Stimulated activated CD4-positive, alpha-beta T cell treated with anti-CD3 and anti-CD28 coated beads, Interleukin-15, amount 100 ng/mL, for 24 hours (primary cell): Measurements from ENCODE around the gene SH3RF3.
"Not testable (repeated sequence)": the region's sequence is repeated elsewhere in the genome, so short reads cannot be mapped to it uniquely, and the experiment has no call there.

ENCODE experiments used
- DNase-seq: peaks from one replicate; pipeline ENCODE4 v3.0.0-alpha.2; 2020

SH3RF3 gene

DNA sequence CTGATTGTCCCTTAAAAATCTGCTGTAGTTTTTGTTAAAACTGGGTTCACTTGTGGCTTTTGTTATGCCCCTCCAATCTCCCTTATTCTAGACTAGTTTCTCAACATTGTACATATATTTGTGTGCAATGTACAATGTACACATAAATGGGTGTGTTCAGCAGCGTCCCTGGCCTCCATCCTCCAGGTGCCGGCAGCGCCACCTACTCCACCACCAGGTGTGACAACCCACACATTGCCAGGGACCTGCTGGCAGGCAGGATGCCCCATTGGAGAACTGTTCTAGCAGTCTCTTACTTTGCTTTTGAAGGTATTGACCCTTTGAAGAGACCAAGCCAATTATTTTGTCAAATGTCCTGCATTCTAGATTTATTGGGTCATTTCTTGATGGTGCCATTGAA is 75.4 kb downstream of the SH3RF3 start:
- DNase-seq, result no peak

DNA sequence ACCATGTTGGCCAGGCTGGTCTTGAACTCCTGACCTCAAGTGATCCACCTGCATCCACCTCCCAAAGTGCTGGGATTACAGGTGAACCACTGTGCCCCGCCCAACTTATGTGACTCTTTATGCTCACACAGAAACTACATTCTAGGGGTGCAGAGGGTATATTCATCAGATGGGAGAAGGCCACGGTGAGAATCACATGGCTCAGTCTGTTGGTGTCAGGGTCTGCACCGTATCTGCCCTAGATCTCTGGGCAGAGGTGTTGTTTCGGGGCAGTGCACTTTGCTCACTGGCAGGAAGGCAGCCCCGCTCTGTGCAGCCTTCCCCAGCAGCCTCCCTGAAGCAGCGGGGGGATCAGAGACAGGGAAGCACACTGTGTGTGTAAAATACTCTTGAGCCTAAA is 76.4 kb downstream of the SH3RF3 start:
- no peak for DNase-seq

DNA sequence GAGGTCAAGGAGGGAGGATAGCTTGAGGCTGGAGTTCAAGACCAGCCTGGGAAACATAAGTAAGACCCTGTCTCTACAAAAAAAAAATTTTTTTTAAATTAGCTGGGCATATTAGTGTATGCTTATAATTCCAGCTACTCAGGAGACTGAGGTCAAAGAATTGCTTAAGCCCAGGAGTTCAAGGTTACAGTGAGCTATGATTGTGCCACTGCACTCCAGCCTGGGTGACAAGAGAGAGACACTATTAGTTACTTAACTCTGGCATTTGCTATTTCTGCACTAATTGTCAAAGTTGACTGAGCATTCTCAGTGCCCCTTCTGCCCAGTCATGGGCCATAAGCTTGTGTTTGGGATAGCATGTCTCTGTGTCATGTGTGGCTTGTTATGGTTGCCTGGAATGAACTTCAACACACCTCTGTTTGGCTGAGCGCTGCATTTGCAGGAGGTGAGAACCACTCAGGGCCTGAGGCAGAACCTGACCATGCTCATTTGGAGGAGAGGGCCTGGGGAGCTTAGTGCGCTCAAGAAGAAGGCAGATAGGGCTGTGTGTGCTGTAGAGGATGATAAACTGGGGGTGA is 77.7 kb downstream of the SH3RF3 start:
- no peak for DNase-seq

DNA sequence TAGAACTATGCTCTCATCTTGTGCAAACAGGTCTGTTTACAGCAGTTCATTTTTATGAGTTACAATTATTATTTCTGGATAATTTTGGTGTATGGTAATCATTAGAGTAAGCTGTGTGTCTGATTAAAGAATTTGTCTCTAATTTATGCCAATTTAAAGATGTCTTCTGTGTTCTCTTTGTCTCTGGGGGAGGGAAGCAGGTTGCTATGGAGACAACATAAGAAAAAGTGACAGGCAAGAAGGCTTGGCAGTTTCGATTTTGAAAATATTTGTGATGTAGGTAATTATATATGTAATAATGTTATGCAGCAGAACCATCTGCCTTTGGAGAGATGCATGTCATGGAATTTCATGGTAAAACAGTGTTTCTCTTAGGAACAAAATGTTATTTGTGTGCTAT is 78.2 kb downstream of the SH3RF3 start:
- no peak for DNase-seq

DNA sequence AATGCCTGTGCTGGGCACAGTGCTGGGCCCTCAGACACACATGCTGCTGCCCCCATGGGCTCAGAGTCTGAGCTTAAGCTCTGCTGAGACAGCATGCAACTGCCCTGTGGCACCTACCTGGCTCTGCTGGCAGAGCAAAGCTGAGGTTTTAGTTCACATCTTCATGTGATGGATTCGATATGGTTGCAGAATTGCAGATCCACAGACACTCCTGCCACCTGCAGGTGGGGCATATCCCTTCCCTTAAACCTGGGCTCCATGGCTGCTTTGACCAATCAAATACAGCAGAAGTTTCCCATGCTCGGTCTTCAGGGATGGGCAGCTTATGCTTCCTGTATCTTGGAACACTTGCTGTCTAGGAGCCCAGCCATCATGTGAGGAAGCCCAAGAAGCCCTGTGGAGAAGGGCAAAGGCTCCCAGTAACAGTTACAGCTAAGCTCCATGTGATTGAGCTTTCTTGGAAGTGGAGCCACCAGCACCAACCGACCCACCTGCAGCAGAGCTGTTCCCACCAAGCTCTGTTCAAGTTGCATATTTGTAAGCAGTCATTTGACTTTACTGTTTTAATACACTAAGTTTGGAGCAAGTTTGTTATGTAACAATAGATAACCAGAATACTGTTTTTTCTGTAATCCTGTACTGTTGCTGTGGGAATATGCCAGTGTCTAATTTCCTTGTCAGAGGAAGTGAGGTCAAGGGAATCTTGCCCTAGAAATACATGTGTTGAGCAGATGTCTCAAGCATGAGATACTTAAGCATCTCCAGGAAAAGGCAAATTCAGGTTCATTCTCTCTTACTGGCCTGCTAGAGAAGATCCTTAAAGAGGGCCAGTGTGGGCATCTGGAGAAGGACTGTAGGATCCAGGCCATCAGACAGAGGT is 79.3 kb downstream of the SH3RF3 start:
- DNase-seq, result no peak

DNA sequence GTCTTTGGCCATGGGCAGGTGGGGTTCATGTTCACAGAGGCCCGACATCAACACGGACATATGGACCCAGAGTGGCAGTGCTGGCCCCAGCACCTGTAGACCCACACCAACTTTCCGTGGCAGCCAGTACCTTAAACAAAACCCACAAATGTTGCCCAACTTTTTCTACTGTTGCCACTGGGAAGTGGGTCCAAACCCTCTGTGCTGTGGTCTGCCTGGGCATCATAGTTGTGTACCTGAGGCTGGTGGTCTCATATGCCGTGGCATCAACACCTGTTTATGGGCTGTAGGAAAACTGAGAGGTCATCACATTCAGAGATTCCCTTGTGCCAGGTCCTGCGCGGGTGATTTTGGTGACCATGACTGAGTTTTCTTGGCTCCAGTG is 79.9 kb downstream of the SH3RF3 start:
- no peak for DNase-seq

DNA sequence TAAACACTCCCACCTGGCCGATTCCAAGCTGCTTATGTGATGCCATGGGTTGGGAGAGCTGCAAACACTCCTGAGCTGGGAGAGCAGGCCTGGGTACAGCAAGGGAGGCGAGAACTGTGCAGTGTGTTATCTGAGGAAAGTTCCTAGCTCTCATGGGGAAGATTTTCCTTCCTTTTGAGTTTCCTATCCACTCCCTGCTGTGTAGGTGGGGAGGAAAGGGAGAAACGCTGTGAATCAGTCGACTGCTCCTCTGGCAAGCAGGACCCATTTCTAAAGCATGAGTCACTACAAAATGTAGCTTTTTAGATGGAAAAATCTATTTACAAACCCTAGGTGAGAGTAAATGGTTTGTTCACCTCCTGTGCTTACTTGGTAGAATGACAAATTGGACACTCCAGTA is 80.4 kb downstream of the SH3RF3 start:
- DNase-seq, result no peak

DNA sequence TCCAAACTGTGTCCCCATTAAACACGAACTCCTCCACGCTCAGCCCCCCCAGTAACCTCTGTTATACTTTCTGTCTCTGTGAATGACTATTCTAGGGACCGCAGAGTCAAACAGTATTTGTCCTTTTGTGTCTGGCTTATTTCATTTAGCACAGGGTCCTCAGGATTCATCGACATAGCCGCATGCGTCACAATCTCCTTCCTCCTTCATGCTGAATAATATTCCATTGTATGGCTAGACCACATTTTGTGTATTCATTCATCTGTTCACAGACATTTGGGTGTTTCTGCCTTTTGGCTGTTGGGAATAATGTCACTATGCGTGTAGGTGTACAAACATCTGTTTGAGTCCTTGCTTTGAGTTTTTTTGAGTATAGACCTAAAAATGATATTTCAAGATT is 80.9 kb downstream of the SH3RF3 start:
- DNase-seq, result no peak

DNA sequence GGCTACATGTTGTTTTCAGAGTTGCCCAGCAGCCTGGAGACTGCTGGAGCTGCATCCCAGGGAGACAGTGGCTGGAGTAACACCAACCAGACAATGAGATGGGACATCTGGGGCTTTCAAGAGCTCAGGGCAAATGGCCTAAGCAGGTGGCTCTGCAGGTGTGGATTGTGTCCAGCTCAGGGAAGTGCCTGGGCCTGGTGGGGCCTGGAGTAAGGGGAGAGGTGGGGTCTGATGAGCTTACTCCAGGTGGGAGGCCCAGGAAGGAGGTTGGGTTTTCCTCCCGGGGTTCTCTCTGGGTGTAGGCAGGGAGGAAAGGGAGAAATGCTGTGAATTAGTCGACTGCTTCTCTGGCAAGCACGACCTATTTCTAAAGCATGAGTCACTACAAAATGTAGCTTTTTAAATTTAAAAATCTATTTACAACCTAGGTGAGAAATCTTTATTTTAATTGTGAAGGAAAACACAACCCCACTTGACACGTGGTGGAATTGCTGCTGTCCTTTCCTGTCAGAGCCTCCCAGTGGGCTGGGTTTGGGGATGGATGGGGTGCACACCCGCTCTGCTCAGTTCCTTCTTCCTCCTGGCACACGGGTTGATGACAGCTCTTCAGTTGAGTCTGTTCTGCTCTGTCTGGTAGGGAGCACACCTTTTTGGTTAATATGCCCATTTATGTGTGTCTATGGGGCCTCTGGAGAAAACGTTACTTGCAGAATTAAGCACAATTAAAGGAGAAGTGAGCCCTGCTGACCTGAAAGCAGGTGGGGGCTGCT is 81.6 kb downstream of the SH3RF3 start:
- DNase-seq, result no peak

DNA sequence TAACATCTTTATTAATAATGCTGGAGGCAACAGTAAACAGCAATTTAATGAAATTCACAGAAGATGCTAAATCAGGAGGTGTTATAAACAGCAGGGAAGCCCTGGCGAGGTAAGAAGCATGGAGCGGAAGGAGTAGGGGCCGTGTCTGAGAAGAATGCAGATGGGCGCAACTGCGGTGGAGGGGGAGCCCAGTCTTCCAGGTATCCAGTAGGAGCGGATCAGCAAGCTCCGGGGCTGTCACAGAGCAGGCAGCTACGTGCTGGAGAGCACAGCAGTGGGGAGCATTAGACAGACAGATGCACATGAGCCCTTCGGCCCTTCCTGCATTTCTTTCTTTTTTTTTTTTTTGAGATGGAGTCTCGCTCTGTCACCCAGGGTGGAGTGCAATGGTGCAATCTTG is 82.3 kb downstream of the SH3RF3 start:
- DNase-seq, result no peak

DNA sequence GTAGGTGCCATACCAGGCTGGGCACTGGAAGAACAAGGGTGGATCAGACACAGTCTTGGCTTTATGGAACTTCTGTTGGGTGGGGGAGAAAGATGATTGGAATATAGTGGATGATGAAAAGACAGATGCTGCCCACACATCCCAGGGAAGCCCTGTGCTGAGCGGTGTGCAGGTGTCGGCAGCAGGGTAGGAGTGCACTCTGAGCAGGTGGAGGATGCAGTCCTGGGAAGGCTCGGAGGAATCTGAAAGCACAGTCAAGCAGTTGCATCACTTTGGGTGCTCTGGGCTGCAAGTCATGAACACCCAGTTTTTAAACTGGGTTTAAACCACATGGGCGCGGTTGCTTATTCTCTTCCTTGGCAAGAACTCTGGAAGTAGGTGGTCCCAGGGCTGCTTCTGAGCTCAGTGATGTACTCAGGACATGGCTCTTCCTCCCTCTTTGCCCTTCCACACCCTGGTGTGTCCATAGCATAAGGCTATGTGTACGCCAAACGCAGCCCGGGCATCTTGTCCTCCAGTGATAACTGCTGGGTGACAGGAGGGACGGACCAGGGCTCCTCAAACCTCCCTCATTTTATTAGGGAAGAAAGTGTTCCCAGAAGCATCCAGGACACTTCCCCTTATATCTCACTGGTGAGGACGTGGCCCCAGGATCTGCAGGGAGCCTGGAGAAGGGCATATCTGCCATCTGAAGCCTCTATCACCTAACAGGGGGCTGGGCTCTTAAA is 84.0 kb downstream of the SH3RF3 start:
- no peak for DNase-seq

DNA sequence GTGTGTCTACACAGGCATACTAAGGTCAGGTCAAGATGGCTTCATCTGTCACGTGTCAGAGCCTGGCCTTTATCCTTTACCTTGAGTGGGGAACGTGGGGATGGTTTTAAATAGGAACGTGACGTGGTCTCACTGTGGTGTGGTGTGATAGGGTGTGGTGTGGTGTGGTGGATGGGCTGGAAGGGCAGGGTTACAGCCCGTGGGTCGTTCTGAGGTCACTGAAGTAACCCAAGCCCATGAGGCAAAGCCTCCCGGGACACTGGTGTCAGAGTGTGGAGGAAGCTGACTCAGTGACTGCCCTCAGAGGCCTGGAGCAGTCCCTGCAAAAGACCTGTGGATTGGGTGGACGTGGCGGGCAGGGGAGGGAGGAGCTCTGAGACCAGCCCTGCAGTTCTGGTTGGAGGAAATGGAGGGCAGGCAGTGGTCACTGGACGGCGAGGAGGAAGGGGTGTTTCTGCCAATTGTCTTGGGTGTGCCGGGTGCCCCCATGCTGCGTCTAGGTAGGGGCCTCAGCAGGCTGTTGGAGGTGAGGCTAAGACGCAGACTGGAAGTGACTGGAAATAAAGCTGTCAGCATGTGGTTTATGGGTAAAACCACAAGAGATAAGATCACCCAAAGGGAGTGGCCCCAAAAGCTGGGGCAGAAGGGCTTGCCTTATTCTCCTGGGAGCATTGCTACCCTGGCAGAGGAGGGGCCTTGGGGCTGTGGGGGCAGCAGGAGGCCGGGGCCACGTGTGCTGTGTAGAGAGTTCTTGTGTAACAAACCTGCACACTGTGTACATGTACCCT is 84.8 kb downstream of the SH3RF3 start:
- DNase-seq, result peak; percentile 72

DNA sequence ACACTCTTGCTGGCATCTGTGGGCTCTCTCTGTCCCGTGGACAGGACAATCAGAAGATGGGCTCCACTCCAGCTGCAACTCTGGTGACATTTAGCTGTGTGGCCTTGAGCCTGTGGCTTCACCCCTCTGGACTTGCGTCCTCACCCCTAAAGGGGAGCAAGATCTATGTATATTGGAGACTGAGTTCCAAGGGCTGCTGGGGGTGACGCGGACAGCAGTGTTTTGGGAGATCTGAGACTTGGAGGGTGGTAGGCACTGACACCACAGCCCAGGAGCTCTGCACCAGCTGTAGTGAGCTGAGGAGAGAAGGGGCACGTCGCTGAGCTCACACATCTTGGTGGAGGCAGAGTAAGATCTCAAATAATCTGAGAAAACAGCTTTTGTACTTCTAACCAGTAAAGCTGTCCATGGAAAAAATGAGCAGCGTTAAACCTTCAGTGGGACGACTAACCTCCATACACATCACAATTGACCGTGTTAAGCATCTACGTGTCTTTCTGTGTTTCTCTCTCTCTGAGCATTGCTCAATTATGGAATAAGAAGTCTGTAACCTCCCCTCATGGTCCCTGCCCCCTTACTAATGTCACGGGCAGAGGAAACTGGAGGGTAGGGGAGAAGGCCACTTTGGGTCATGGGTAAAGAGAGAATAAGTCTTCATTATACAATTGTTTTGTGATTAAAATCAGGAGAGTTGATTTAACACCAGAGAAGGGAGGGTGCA is 85.8 kb downstream of the SH3RF3 start:
- peak; percentile 27 for DNase-seq

DNA sequence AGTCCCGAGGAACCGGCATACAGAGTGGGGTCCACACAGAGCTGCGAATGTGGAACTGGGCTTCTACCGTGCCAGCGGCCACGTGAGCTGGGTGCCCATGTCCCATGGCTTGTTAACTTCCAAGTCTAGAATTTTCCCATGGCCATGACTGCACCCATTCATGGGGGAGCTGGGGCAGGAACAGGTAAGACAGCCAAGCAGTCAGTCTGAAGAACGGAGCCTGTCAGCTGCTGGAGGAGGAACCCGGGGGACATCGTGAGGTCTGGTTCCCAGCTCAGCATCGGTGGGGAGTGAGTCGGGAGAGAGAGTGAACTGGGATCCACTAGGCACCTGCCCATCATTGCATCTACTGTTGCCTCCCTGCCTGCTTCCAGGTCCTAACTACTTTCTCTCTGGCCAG is 86.9 kb downstream of the SH3RF3 start:
- DNase-seq, result no peak

DNA sequence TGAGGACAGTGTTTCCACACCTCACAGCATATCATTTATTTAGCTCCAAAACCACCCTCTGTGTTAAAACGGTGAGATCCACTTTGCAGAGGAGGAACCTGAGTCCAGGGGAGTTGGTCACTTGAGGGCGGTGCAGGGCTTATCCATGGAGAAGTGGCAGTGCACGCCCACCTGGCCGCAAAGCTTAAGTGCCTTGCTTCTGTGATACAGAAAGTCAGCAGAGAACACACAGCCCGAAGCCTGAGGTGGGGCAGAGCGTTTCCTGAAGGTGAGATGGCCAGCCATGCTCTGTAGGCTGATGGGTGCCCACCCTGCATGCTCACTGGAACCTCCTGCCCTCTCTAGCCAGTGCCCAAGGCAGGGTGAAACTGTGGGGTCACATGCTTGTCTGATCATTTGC is 87.3 kb downstream of the SH3RF3 start:
- no peak for DNase-seq

DNA sequence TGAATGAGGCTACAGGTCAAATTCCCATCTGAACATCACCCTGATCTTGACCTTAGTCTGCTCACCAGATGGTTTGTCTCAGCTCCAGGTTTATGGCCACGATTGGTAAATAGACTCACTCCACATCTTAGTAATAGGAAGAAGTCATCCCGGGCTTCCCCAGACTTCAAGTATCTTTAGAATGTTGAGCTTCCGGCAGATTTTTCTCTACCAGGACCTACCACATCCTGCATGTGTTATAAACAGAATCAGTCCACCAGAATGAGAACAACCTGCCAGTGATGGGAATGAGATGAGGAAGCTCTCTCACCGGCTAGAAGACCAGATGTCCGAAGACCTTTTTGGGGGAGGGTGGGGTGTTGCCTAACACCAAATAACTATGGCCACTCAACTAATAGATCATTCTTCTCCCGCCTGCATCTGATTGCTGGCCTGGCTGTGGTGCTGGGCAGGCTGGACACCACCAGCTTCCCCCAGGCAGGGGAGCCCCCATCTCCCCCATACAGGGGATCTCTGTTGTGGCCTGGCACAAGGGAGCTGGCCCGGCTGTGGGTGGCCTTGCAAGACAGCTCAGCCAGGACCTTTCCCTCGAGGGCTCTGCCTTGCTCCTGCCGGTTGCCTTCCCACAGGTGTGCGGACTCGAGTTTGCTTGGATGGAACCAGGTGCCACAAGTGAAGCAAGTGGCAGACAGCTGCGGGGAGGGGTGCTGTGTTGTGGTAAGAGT is 88.5 kb downstream of the SH3RF3 start:
- no peak for DNase-seq

DNA sequence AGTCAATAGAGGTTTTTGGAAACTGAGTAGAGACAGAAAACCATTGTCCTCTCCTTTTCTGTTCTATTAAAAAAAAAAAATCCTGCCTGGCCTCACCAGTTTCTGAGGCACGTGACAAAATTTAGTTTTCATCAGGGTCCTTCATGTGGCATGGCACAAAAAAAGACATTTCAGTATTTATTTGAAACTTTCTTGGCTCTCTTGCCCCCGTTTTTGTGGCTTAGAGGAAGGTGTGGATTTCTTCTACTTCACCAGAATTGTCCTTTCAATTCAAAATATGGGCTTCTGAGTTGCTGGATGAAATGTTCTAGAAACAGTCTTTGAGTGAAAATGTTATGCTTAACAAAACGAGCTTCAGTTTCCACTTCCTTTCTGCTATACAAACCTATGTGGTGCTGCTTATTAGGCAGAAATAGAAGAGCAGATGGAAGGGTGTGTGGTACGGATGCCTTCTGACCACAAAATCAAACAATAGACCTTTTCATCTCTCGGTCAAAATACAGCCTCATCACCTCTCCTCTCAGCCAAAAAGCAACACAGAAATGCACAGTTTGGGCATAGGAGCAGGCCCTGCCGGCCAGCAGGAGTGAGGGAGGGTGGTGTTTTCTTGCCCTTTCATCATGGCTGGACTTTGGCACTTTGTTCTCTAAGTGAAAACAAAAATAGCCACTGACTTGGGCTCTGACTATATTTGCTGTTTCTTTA is 89.2 kb downstream of the SH3RF3 start:
- DNase-seq, result no peak

DNA sequence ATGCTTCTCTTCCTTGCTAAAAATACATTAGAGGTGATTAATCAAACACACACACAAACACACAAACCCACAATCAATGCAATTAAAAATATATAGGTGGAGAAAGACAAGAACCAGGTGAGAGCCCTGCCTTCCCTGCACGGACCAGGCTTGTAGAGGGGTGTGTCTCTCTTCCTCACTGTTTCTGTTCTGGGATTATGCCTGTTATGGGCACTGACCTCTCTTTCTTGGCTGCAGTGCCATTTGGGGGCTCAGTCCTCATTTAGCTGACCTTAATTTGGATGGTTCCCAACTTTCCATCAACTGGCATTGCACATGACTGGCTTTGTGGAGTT is 89.8 kb downstream of the SH3RF3 start:
- no peak for DNase-seq

DNA sequence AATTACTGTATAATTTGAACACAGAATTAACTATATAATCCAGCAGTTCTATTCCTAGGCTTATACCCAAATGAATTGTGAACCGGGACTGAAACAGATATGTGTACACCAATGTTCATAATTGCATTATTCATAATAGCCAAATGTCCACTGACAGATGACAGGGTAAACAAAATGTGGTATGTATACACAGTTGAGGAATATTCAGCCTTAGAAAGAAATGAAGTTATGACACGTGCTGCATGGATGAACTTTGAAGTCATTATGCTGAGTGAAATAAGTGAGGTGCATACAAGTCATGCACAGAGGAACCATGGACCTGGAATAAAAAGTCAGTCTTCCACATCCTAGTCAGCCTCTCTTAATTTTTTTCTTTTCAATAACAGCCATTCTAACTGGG is 91.9 kb downstream of the SH3RF3 start:
- DNase-seq, result no peak

DNA sequence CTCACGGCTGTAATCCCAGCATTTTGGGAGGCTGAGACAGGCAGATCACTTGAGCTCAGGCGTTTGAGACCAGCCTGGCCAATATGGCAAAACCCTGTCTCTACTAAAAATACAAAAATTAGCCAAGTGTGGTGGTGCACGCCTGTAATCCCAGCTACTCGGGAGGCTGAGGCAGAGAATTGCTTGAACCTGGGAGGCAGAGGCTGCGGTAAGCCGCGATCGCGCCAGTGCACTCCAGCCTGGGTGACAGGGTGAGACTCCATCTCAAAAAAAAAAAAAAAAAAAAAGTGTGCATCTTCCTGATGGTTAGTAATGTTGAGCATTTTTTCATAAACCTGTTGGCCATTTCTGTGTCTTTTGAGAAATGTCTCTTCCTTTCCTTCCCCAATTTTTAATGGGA is 92.3 kb downstream of the SH3RF3 start:
- not testable (repeated sequence) for DNase-seq

DNA sequence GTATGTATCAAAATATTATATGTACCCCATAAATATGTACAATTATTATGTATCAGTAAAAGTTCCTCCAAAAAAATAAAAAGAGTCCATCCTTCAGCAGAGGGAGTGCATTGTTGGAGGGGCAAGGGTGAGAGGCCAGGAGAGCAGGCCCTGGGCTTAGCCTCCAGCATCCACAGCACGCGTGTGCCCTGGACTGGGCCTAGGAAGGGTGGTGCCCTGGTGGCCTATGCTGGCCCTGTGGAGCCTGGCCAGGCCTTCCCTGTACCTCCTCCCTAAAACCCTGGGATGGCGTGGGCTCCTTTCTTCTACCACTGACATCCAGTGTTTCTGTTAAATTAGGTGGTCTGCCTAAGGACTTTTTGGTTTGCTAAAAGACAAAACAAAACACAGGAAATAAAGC is 93.4 kb downstream of the SH3RF3 start:
- DNase-seq, result no peak
